K562 treated with DMSO at 1 percent for 4 hours (cell line): ENCODE results near the gene CARMIL3. TPM values are rescaled to one million over a fixed set of nuclear protein-coding genes. Genes with fewer than 3 reads are reported as not detected.

Source experiments
- total RNA-seq: library from RNA; unstranded; fragments of 300-600 nt; gene quantifications from 2 replicates; pipeline ENCODE4 v1.2.3, GENCODE V29; 2022; ENCODE audit not compliant: insufficient read depth

The CARMIL3 gene, protein sequence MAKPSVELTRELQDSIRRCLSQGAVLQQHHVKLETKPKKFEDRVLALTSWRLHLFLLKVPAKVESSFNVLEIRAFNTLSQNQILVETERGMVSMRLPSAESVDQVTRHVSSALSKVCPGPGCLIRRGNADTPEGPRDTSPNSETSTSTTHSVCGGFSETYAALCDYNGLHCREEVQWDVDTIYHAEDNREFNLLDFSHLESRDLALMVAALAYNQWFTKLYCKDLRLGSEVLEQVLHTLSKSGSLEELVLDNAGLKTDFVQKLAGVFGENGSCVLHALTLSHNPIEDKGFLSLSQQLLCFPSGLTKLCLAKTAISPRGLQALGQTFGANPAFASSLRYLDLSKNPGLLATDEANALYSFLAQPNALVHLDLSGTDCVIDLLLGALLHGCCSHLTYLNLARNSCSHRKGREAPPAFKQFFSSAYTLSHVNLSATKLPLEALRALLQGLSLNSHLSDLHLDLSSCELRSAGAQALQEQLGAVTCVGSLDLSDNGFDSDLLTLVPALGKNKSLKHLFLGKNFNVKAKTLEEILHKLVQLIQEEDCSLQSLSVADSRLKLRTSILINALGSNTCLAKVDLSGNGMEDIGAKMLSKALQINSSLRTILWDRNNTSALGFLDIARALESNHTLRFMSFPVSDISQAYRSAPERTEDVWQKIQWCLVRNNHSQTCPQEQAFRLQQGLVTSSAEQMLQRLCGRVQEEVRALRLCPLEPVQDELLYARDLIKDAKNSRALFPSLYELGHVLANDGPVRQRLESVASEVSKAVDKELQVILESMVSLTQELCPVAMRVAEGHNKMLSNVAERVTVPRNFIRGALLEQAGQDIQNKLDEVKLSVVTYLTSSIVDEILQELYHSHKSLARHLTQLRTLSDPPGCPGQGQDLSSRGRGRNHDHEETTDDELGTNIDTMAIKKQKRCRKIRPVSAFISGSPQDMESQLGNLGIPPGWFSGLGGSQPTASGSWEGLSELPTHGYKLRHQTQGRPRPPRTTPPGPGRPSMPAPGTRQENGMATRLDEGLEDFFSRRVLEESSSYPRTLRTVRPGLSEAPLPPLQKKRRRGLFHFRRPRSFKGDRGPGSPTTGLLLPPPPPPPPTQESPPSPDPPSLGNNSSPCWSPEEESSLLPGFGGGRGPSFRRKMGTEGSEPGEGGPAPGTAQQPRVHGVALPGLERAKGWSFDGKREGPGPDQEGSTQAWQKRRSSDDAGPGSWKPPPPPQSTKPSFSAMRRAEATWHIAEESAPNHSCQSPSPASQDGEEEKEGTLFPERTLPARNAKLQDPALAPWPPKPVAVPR (N-terminal part only)
- 0.24 TPM in 1 of 2 replicates, not detected in the other for total RNA-seq

GRCh38 chr14:24051789-24052655 lies at the start of gene CARMIL3:
TSS of gene CARMIL3 (plus strand) at chr14:24052009. CDS start at chr14:24052154, 145 bp downstream.

GRCh38 chr14:24071144-24071697 lies 19.4 kb downstream of the CARMIL3 start, which contains the start of gene CPNE6:
TSS of gene CPNE6 (plus strand) at chr14:24071562. CDS start at chr14:24072937, 1,375 bp downstream.

DNA sequence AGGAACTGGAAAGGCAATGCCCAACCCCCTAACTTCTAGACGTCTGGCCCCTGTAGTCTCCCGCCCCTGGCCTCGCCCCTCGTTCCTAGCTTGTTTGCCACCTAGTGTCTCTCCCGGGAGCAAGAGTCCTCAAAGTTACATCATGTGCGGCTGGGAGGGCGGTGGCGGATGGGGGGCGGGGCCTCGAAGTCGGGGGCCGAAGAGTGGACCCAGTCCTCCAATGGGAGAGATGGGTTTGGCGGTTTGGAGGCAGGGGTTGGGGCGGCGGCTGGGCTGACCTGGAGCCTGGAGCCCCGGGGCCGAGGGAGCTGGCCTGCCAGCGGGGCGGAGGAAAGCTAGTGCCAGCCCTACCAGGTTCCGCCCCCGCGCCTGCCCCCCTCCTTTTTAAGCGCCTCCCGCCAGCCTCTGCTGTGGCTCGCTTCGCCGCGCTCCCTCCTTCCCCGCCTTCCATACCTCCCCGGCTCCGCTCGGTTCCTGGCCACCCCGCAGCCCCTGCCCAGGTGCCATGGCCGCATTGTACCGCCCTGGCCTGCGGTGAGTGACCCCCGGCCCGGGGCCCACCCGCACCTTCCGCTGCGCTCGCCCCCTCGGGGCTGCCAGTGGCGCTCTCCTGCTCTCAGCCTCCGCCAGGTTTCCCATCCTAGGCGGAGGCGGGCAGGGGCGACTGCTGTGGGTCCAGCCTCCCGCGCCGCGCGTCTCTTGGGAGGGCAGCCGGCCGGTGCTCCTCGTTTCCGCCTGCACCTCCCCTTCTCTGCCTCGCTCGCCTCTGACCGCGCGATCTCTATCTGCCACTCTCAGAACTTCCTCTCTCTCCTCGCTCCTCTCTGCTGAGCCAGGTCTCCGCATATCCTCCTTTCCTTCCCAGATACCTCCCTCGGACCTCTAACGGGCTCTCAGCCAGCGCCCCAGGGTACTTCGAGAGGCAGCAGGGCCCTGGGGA lies 42.4 kb downstream of the CARMIL3 start, which contains the start of gene PCK2:
Gene PCK2, plus strand, starts transcription at position 411 of the 940 bp plus-strand sequence. Its CDS starts 95 bp downstream, at position 506.

GRCh38 chr14:24114532-24115421 lies 63.0 kb downstream of the CARMIL3 start, which contains the start of the genes DCAF11 and NRL:
TSS of gene DCAF11 (plus strand) at chr14:24114777. CDS start at chr14:24115595, 818 bp downstream.
TSS of gene NRL (minus strand) at chr14:24114949. CDS start at chr14:24082848, 32,101 bp downstream.

Other genes starting within 250 kb of the CARMIL3 start
- 80.9 and 94.4 TPM in 2 replicates for gene DHRS4, start 98.2 kb upstream of the CARMIL3 start, total RNA-seq
- 29.4 and 38.8 TPM in 2 replicates for gene DHRS4L2, start 63.1 kb upstream of the CARMIL3 start, total RNA-seq
- gene CPNE6, start 19.6 kb downstream of the CARMIL3 start, total RNA-seq, result not detected in 2 replicates
- 99.4 and 112 TPM in 2 replicates for gene PCK2, start 42.3 kb downstream of the CARMIL3 start, total RNA-seq
- gene DCAF11, start 62.8 kb downstream of the CARMIL3 start, total RNA-seq, result 31.4 and 39.2 TPM in 2 replicates
- 3.2 and 4.1 TPM in 2 replicates for gene NRL, start 62.9 kb downstream of the CARMIL3 start, total RNA-seq
- gene FITM1, start 78.7 kb downstream of the CARMIL3 start, total RNA-seq, result not detected in 2 replicates
- 171 and 172 TPM in 2 replicates for gene PSME1, start 84.2 kb downstream of the CARMIL3 start, total RNA-seq
- gene EMC9, start 89.6 kb downstream of the CARMIL3 start, total RNA-seq, result 29.6 and 36.4 TPM in 2 replicates
- gene PSME2, start 94.6 kb downstream of the CARMIL3 start, total RNA-seq, result 160 and 167 TPM in 2 replicates
- 17.0 and 21.3 TPM in 2 replicates for gene RNF31, start 95.5 kb downstream of the CARMIL3 start, total RNA-seq
- gene IRF9, start 109.3 kb downstream of the CARMIL3 start, total RNA-seq, result 9.3 and 20.9 TPM in 2 replicates
- gene REC8, start 120.1 kb downstream of the CARMIL3 start, total RNA-seq, result 5.1 and 7.1 TPM in 2 replicates
- 23.4 and 27.8 TPM in 2 replicates for gene IPO4, start 136.8 kb downstream of the CARMIL3 start, total RNA-seq
- 16.4 and 22.0 TPM in 2 replicates for gene TM9SF1, start 143.4 kb downstream of the CARMIL3 start, total RNA-seq
- gene TSSK4, start 153.7 kb downstream of the CARMIL3 start, total RNA-seq, result 1.1 and 2.2 TPM in 2 replicates
- 57.8 and 78.5 TPM in 2 replicates for gene CHMP4A, start 161.5 kb downstream of the CARMIL3 start, total RNA-seq
- 7.5 and 10.8 TPM in 2 replicates for gene MDP1, start 164.1 kb downstream of the CARMIL3 start, total RNA-seq
- gene NEDD8, start 180.4 kb downstream of the CARMIL3 start, total RNA-seq, result 140 and 150 TPM in 2 replicates
- 55.3 and 68.0 TPM in 2 replicates for gene GMPR2, start 180.9 kb downstream of the CARMIL3 start, total RNA-seq
- gene TINF2, start 190.6 kb downstream of the CARMIL3 start, total RNA-seq, result 15.0 and 16.1 TPM in 2 replicates
- 0.88 and 1.5 TPM in 2 replicates for gene TGM1, start 211.2 kb downstream of the CARMIL3 start, total RNA-seq
- gene RABGGTA, start 219.6 kb downstream of the CARMIL3 start, total RNA-seq, result 15.3 and 18.0 TPM in 2 replicates
- 22.2 and 26.0 TPM in 2 replicates for gene DHRS1, start 247.8 kb downstream of the CARMIL3 start, total RNA-seq
- gene NOP9, start 247.8 kb downstream of the CARMIL3 start, total RNA-seq, result 4.7 and 6.1 TPM in 2 replicates